ENCODE data around the gene DNAH11.

DNA sequence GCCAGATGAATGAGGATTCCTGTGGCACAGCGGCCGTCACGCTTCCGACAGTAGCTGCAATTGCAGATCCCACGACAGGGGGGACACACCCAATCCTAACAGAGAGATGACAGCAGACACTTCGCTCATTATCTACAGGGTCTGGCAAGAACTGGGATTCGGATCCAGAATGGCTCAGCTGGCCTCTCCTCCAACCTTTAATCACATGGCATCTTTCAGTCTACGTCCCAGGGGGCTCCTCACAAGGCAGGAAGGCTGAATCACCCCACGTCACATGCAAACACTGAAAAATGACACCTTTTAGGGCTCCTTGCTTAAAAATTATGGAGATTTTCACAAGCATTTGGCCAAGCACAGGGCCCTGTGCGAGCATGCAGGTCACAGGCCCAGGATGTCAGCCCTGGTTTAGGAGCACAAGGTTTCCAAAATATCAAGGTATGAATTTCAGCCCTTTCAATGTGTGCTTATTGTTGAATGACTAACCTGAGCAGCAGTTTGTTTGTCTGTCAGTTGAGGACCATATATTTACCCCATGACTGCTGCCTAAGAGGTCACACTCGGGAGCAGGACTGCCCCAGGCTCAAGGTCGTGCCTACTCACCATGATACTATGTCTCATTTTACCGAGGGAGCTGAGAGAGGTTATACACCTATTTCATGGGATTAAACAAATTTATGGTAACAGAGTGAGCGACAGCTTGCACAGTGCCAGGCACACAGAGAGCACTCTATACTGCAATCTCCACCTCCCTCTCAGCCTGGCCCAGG, 360.4 kb downstream of the DNAH11 start:
- TF ChIP-seq, protein P1, sequence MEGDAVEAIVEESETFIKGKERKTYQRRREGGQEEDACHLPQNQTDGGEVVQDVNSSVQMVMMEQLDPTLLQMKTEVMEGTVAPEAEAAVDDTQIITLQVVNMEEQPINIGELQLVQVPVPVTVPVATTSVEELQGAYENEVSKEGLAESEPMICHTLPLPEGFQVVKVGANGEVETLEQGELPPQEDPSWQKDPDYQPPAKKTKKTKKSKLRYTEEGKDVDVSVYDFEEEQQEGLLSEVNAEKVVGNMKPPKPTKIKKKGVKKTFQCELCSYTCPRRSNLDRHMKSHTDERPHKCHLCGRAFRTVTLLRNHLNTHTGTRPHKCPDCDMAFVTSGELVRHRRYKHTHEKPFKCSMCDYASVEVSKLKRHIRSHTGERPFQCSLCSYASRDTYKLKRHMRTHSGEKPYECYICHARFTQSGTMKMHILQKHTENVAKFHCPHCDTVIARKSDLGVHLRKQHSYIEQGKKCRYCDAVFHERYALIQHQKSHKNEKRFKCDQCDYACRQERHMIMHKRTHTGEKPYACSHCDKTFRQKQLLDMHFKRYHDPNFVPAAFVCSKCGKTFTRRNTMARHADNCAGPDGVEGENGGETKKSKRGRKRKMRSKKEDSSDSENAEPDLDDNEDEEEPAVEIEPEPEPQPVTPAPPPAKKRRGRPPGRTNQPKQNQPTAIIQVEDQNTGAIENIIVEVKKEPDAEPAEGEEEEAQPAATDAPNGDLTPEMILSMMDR (IDR thresholded peaks at IDR 0.05; ENCODE audit: insufficient read depth, low read length) = no peak
- TF ChIP-seq POLR2AphosphoS5 (IDR thresholded peaks at IDR 0.05; ENCODE audit: low read depth) (no peak), GABPA (IDR thresholded peaks at IDR 0.05; ENCODE audit: low read depth) (no peak)
